A673 (cell line): ENCODE results near the gene COX6B2. TPM values are rescaled to one million over a fixed set of nuclear protein-coding genes. Genes with fewer than 3 reads are reported as not detected.

Experiments
- BruUV-seq: library from RNA; stranded (reverse); fragments of 400-500 nt; replicated peaks from 2 replicates; lab custom pipeline; 2021; lab: Mats Ljungman, UMichigan
- CTCF ChIA-PET: fragments of 300-600 bp; sonication (Branson Sonifier 250); formaldehyde crosslinking; loops from one replicate; lab custom pipeline; 2022; ENCODE audit warnings: antibody characterized with exemption; lab: Charles Lee
- POLR2A ChIA-PET: fragments of 300-600 bp; sonication (Branson Sonifier 250); formaldehyde crosslinking; loops from one replicate; lab custom pipeline; 2022; ENCODE audit warnings: antibody characterized with exemption; ENCODE audit not compliant: low non-redundant PET; lab: Charles Lee
- DNase-seq: peaks from one replicate; pipeline ENCODE4 v3.0.0-alpha.2; 2015; ENCODE audit warnings: low spot score
- H3K27ac ChIP-seq: fragments of 200-600 bp; sonication (generic); 2 replicates; pipeline ENCODE4 v1.5.1; 2016; ENCODE audit warnings: mixed run types, low read depth, mild to moderate bottlenecking, mixed read lengths, antibody characterized with exemption, low read length; ENCODE audit not compliant: poor library complexity, severe bottlenecking
- H3K27me3 ChIP-seq: fragments of 200-600 bp; sonication (generic); replicated peaks from 2 replicates; pipeline ENCODE4 v1.6.1; 2017; ENCODE audit warnings: mixed run types, low read depth, mild to moderate bottlenecking, mixed read lengths, antibody characterized with exemption, low read length; ENCODE audit not compliant: insufficient read depth, poor library complexity
- H3K36me3 ChIP-seq: fragments of 200-600 bp; sonication (generic); 2 replicates; pipeline ENCODE4 v1.6.1; 2016; ENCODE audit warnings: mixed run types, mild to moderate bottlenecking, mixed read lengths, antibody characterized with exemption, low read length; ENCODE audit not compliant: insufficient read depth, poor library complexity, severe bottlenecking
- H3K4me1 ChIP-seq: fragments of 200-600 bp; sonication (generic); 2 replicates; pipeline ENCODE4 v1.6.1; 2017; ENCODE audit warnings: mixed run types, mild to moderate bottlenecking, mixed read lengths, antibody characterized with exemption, low read length; ENCODE audit not compliant: insufficient read depth, poor library complexity, severe bottlenecking
- H3K4me3 ChIP-seq: fragments of 200-600 bp; sonication (generic); 2 replicates; pipeline ENCODE4 v1.5.1; 2016; ENCODE audit warnings: low read depth, mixed run types, mild to moderate bottlenecking, mixed read lengths, low read length; ENCODE audit not compliant: poor library complexity, severe bottlenecking
- H3K9me3 ChIP-seq: fragments of 200-600 bp; sonication (generic); 2 replicates; pipeline ENCODE4 v1.6.1; 2016; ENCODE audit warnings: mixed run types, low read depth, mild to moderate bottlenecking, mixed read lengths, antibody characterized with exemption, low read length; ENCODE audit not compliant: poor library complexity, severe bottlenecking
- EZH2 ChIP-seq: fragments of 200-600 bp; sonication (generic); IDR thresholded peaks from 2 replicates; pipeline ENCODE4 v1.6.1; 2017; ENCODE audit warnings: borderline replicate concordance, low read depth, mild to moderate bottlenecking, mixed read lengths, antibody characterized with exemption, low read length; ENCODE audit not compliant: poor library complexity, severe bottlenecking
- intact Hi-C: fragments of 100-400 bp; cut with micrococcal nuclease; formaldehyde crosslinking; loops from one replicate; pipeline ENCODE4 v1.10.0; 2022; ENCODE audit not compliant: unreplicated experiment
- total RNA-seq: library from RNA; stranded (reverse); gene quantifications from 2 replicates; pipeline ENCODE4 v1.2.3, GENCODE V29; 2021
- TF ChIP-seq, protein P1 (sequence below): fragments of 300-800, 200-600 bp; sonication (generic); conservative IDR thresholded peaks from 2 replicates; pipeline ENCODE4 v1.5.1; 2017; ENCODE audit warnings: low read depth, mild to moderate bottlenecking, antibody characterized with exemption, low read length, moderate library complexity, mixed read lengths

COX6B2 gene
- total RNA-seq, 1 experiment from 2014 or later = not detected

DNA sequence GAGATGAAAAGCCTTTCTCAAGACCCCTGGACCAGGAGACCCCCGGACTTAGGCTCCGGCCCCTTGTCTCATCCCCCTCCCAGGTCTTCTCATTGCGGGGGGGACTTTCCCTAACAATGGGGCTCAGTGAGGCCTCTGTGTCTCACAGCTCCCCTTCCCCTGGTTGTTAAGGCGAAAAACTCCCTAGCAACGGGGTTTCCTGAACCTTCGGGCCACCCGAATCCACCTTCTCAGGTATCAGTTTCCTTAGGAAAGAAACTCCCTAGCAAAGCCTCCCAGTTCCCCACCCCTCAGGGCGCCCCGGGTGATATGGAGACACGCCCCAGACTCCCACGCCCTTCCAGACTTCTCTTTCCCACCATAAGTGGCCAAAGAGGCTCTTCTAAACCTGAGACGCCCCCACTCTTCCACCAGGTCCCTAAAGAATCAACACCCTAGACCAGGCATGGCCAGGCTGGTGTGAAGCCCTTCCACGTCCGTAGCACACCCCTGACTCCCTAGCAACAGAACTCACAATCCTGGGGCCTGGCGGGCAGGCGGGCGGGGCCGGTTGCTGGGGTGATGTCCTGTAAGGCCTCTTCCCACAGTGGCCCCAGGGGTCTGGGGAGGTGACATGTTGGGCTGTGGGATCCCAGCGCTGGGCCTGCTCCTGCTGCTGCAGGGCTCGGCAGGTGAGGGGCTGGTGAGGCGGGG, 21.9 kb upstream of the COX6B2 start, which contains the start of gene TMEM190:
Gene TMEM190 (plus strand): TSS at position 586 of the 693 bp plus-strand sequence. CDS start 28 bp downstream, at position 614.
- Histone ChIP-seq H3K36me3 (no peaks in the 10 kb centered on the region), H3K4me1 (no peaks in the 10 kb centered on the region), H3K27ac (no peak within 1 kb of the TSS), H3K27me3 (no peaks in the 10 kb centered on the region), H3K4me3 (no peak within 1 kb of the TSS), H3K9me3 (no peaks in the 10 kb centered on the region)
- ChIA-PET CTCF (no interaction called here), POLR2A (no interaction called here)
- intact Hi-C loops = no loop called here
- DNase-seq = no peak
- TF ChIP-seq, protein P1, sequence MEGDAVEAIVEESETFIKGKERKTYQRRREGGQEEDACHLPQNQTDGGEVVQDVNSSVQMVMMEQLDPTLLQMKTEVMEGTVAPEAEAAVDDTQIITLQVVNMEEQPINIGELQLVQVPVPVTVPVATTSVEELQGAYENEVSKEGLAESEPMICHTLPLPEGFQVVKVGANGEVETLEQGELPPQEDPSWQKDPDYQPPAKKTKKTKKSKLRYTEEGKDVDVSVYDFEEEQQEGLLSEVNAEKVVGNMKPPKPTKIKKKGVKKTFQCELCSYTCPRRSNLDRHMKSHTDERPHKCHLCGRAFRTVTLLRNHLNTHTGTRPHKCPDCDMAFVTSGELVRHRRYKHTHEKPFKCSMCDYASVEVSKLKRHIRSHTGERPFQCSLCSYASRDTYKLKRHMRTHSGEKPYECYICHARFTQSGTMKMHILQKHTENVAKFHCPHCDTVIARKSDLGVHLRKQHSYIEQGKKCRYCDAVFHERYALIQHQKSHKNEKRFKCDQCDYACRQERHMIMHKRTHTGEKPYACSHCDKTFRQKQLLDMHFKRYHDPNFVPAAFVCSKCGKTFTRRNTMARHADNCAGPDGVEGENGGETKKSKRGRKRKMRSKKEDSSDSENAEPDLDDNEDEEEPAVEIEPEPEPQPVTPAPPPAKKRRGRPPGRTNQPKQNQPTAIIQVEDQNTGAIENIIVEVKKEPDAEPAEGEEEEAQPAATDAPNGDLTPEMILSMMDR = no peak
- TF ChIP-seq EZH2 = no peak
- no TSS peak for BruUV-seq

DNA sequence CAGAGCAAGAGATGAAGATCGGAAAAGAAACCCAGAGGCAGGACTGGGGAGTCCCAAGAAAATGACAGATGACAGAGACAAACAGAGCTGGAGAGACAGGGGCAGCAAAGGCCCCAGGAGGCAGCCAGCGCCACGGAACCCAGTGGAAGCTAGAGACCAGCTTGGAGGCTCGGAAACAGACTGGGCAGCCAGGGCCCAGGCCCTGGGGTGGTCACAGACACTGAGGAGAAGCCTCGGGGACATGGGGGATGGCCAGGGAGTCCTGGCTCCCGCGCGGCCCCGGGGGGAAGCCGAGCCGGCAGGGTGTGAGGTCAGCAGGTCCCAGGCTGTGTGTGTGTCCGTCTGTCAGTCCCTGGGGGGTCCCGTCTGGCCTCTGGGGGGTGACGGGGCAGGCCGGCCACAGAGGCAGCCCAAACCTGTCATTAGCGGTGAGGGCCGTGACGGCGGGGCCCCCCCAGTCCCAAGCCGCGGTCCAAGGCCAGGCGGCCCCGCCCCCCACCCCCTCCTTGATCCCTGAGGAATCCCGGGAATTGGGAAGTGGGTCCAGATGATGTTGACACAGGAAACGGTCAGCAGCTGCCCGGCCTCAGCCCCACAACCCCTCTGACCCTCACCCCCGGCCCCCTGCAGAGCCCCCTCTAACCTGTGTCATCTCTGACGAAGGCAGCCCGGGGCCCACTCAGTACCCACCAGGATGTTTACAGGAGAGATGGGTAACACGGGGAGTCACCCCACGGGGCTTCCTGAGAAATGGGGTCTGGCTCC, 19.7 kb upstream of the COX6B2 start:
- Histone ChIP-seq H3K27ac (no peak overlapping the region), H3K9me3 (no peaks in the 10 kb centered on the region), H3K36me3 (no peaks in the 10 kb centered on the region), H3K4me1 (no peaks in the 10 kb centered on the region), H3K4me3 (no peak overlapping the region), H3K27me3 (peaks cover 15% of the 10 kb centered on the region)
- TF ChIP-seq, protein P1 = no peak
- TF ChIP-seq EZH2 = no peak
- DNase-seq = no peak
- intact Hi-C loops = no loop called here
- POLR2A ChIA-PET = no interaction called here
- BruUV-seq = no TSS peak
- CTCF ChIA-PET = no interaction called here

DNA sequence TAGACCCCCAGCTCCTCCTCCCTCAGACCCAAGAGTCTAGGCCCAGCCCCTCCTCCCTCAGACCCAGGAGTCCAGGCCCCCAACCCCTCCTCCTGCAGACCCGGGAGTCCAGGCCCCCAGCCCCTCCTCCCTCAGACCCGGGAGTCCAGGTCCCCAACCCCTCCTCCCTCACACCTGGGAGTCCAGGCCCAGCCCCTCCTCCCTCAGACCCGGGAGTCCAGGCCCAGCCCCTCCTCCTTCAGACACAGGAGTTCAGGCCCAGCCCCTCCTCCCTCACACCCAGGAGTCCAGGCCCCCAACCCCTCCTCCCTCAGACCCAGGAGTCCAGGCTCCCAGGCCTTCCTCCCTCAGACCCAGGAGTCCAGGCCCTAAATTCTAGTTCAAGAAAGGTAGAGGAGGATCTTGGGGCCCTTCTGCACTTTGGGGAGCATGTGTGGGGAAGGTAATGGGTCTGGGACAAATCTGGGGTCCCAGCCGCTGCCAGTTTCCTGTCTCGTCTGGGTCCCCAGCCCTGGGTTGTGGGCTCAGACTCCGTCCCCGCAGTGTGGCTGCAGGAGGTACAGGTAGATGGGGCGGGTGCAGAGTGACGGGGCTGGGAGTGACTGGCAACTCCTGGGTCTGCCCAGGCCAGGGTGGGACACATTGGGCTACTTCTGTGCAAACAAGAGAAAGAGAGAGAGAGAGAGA, 18.9 kb upstream of the COX6B2 start:
- POLR2A ChIA-PET = no interaction called here
- Histone ChIP-seq H3K9me3 (no peaks in the 10 kb centered on the region), H3K36me3 (no peaks in the 10 kb centered on the region), H3K27me3 (peaks cover 15% of the 10 kb centered on the region), H3K4me1 (no peaks in the 10 kb centered on the region), H3K27ac (no peak overlapping the region), H3K4me3 (no peak overlapping the region)
- no TSS peak for BruUV-seq
- CTCF ChIA-PET = no interaction called here
- intact Hi-C loops = no loop called here
- TF ChIP-seq, protein P1 = no peak
- TF ChIP-seq EZH2 = no peak
- DNase-seq = no peak
